Anterior cingulate cortex (tissue), 58 donors: ENCODE results near the gene COL4A3.
A peak's percentile ranks its signal among the peaks of the same experiment; 100 is the strongest.
"Not testable (repeated sequence)": the region's sequence is repeated elsewhere in the genome, so short reads cannot be mapped to it uniquely, and the experiment has no call there.

Source experiments
- DNase-seq, 58 donors: peaks; one replicate each; lab custom pipeline; 2025; lab: John Stamatoyannopoulos, UW

Gene COL4A3

DNA sequence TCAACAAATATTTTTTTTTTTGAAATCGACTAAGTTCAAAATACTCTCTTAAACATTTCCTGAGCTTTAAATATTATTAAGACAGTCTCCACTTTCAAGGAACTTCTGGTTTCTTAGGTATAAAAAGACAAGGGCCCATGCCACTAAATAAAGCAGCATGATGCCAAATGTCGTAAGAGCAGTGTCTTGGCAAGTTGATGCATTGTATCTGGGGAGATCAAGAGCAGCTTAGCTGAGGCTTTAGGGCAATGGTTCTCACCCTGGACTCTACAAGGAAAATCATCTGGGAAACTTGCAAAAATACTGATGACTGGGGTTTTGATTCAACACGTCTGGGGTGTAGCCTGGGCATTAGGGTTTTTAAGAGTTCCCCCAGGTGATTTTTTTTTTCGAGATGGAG lies 41.3 kb downstream of the COL4A3 start:
- DNase-seq: no peak

DNA sequence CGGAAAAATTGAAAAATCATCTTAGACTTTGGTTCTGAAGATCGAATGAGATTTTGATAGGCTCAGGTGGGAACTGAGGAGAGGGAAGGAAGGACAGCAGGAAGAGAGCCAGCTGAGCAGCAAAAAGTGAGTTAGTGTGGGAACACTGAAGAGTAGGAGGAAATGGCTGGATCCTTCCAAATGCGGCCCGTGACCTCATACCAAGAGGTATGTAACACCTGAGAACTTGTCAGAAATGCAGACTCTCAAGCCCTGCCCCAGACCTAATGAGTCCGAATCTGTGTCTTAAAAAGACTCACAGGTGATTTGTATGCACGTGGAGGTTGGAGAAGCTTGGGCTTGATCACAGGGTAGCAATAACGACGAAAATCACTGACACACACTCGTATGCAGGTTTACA lies 42.0 kb downstream of the COL4A3 start:
- DNase-seq: no peak

DNA sequence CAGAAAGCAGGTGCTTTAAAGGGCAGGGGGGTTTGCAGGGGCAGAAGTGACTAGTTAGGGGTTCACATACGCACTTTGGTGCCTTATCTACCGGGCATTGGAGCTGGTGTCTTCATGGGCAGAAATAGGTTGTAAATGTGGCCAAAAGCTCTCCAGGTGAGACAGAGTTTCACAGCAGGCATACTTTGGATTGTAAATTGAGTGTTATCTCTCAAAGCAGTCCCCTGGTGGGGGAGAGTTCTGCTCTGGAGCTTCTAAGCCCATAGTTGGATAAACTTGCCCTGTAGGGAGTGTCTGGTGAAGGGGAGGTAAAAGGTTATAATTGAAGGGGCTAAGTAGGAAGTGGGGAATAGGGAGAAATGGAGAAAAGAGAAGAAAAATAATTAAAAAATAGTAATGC lies 43.1 kb downstream of the COL4A3 start:
- no peak for DNase-seq

DNA sequence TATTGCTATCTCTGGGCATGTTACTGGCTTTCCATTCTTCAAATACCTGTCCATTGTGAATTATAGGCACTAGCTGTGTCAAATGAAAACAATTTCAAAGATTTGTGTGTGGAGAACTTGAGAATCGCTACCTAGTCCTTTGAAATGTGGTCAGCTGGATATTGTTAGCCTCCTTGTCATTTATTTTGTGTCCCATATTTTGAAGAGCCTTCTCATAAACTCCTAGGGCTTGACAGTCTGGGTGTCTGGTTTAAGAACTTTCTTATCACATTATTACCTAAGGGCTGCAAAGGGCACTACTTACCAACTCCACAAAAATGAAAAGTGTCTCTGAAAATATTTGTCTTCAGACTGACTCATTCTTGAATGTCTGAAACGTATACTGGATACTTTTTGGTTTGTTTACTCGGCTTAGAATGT lies 50.2 kb downstream of the COL4A3 start:
- no peak for DNase-seq

DNA sequence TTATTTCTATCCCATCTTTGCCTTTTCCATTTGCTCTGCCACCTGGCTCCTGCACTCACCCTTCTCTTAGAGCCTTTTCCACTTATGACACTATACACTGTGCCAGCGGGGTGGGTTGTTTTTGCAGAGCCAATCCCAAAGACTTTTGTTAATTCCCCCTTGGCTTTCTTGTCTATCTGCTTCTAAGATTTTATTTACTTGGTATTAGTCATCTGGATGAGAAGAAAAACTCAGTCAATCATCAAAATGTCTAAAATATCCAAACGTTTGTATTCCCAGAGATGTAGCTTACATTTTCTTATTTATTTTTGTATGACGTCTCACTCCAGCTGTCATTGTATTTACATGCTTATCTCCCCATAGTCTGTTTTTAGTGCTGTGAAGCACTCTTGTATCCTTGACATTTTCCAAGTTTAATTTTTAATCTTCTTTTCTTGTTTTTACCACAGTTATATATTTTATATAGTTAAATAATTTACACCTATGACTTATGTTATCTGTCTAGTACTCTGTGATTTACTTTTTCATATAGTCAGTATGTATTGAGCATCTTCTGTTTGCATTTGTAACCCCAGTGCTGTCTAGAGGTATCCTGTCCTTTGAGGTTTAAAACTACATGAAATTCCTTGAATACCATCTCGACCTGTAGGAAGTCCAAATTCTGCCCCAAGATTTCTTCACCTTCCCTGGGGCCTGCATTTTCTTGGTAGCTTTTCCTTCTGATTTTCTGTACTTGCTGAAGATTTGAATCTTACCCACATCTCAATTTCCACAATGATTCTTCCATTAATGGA lies 55.1 kb downstream of the COL4A3 start:
- no peak for DNase-seq

DNA sequence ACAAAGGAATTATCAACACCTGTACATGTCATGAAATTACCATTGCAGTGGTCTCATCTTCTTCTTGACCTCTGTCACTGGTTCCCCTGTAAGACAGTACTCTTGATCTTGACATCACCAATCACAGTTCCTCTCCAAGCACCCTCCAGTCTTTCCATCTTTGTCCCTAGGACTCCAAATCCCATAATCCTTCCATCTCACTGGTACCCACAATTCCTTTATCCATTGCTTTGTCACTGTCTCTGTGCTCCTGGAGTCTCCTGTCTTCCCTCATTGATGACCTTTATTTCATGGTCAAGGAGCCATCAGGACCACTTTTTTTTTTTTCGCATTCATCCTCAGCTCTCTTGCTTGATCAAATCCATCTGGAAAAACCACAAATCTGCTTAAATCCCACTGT lies 56.7 kb downstream of the COL4A3 start:
- DNase-seq: no peak

DNA sequence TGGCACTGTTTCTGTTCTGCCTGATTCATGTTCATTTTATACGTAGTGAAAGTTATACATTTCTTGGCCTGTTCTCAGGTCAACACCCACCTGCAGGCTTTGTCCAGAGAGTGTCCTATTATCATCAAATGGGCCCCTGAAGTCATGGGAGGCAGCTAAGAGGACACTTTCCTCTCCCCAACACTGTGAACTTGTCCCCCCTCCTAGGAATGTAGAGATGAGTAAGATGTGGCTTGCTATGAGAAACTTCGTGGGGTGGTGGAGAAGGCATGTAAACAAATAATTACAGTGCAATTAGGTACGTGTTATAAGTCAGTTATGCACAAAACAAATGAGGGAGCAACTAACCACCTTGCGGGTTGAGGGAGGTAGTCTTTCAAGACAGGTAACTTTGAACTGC lies 57.9 kb downstream of the COL4A3 start:
- DNase-seq: no peak

DNA sequence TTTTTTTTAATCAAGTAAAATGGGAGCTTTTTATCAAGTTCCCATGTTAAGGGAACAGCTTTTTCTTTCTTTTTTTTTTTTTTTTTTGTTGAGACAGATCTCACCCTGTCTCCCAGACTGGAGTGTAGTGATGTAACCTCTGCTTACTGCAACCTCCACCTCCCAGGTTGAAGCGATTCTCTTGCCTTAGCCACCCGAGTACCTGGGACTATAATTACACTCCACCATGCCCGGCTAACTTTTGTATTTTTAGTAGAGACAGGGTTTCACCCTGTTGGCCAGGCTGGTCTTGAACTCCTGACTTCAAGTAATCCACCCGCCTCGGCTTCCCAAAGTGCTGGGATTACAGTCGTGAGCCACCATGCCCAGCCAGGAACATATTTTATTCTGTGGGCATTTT lies 61.2 kb downstream of the COL4A3 start:
- DNase-seq: not testable (repeated sequence)

DNA sequence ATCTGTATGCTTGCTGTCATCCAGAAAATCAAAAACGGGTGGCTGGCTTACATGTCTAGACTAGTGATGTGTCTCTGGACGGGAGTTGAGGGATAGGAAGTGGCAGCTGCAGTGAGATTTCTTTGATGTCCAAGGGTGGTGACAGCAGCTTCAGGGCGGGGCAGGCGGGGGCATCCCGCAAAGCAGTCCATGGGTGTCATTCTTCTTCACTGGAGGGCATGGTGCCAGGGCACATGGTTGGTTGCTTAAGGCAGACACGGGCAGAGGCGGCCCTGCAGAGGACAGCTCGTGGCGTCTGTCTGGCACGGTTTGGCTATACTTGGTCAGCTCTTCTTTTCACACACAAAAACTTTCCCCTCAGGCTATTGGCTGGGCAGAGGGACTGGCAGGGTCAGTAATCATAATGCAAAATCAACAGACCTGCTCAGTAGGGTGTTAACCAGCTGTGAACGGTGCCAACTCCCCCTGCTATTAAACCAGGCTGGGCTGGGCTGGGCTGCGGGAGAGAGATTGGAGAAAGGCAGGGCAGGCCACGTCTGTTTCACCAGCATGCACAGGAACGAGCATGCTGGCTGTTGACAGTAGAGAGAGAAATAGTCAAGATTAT lies 63.7 kb downstream of the COL4A3 start:
- peak in 38 of 58 donors; percentile 0 to 84 (median 15) for DNase-seq

DNA sequence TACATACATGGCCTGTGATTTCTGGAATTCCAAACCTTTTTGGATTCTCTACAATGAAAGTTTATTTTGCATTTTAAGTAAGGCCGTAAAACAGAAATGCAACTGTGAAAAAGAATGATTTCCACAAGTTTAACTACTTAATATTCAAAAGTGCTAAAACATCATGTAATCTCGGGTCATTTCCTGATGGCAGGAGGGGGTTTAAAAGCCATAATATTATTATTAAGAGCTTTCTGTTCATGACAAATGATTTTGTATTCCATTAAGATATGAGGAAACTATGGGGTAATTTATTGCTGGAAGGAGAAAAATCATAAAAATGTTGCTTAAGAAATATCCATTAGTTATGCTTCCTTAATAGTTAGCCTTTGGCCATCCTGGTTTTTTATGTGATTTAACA lies 65.7 kb downstream of the COL4A3 start:
- no peak for DNase-seq

DNA sequence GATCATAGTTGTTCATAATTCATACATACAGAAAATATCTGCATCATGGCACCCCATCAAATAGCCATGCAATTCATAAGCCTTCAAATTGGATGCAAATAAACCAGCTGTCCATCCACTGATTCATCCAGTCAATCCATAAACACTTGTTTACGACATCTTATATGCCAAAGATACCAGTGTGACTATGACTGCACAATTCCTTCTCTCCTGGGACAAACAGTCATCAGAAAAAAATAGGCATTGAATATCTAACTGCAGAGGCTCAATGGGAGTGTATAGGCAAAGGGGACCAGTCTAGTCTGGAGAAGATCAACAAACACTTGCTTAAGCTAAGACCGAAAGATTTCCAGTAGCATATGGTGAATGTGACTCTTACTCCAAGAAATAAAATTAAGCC lies 70.0 kb downstream of the COL4A3 start:
- no peak for DNase-seq

DNA sequence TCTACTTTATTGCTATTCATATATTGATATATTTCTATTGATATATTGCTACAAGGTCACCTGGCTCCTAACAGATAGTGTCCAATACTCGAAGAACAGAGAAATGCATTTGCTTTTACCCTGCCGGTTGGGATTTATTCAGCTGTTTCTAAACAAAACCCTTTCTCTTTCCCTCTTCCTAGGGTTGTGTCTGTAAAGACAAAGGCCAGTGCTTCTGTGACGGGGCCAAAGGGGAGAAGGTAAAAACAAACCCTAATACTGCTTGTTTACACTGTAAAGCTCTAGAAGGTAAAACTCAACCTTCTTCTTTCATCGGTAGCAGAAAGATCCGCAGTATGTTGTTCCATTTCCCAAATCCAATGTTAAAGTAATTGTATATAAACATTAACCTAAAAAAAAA lies 73.4 kb downstream of the COL4A3 start:
- DNase-seq: no peak

DNA sequence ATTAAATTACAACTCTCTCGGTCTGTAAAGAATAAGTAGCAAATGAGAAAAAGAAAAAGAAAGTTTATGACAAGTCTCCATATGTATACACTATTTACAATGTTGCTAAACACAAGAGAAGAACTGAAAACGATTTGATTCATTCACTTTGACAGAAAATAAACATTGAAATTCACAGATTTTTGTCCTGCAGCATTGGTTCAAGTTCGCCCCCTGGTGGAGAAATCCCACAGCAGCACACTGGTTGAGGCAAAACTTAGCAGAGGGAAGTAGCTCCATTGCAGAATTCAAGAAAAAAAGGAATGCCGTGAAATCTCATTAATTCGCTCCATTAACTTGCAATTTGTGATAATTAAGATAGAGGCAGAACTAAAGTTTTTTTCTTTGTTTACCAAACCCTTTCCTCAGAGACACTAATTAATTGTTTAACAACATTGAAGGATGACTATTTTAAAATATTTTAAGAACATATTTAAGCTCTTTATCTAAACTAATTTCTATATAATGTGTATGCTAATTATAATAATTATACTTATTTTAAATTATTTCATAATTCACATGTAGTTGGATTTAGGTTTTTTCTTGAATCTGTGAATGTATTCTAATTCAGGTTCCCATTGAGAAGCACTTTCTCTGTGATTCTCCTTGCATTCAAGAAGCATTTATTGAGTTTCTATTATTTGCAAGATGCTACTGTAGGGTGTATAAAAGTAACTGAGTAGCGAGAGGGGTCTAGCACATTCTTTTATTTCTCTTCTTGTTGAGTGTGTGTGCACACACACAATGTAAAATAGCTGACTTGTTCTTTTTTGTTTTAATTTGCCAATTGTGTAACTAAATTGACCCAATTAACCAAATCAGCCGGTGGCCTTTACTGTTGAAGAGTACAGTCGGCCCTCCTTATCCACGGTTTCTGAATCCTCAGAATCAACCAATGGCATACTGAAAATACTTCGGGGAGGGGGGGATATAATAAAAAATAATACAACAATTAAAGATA lies 74.1 kb downstream of the COL4A3 start:
- DNase-seq: peak in 54 of 58 donors; percentile 1 to 82 (median 29)

DNA sequence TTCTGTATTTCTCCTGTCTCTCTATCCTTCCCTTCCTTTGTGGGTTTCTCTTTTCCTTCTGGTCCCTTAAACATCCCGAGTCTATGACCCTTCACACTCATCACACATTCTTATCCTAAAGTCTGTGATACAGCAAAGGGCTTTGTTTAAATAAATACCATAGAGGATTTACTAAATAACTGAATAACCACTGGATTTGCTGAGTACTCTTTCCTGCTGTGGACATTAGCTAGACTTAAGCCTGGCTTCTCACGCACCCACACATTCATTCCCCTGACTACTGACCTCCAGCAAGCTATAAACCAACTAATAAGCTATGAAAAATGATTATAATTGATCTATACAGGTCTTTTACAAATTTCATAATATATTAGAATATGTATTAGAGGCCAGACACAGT lies 76.6 kb downstream of the COL4A3 start:
- DNase-seq: no peak

DNA sequence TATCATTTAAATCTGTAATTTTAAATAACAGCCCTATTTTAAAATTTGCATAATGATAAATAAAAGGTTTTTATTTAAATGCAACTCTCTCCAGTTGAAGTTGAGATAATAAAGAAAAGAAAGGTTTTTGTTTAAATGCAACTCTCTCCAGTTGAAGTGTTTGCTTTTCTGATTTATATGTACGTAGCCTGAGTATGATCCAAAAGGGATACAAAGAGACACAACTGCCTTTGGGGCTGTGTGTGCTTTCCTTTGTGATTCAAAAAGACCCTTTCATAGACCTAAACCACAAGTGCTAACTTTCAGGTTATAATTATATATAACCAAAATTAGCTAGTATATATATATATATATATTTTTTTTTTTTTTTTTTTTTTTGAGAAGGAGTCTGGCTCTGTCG lies 84.5 kb downstream of the COL4A3 start:
- DNase-seq: no peak

DNA sequence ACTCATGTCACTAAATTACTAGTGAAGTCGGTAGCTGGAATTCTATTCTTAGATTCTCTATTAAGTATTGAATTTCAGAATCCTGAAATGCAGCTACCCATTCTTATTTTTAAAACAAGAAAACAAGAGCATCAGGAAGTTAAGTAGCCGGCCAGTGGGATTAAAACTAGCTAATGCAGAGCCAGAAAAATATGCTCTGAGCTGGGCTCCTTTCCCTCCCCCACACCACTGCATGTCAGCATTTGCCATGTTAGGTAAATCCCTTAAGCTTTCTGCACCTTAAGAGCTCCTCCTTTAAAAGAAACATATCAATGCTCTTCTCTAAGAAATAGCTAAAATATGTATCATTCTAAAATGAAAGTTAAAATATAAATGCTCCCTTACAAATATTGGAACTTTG lies 88.4 kb downstream of the COL4A3 start:
- DNase-seq: no peak

DNA sequence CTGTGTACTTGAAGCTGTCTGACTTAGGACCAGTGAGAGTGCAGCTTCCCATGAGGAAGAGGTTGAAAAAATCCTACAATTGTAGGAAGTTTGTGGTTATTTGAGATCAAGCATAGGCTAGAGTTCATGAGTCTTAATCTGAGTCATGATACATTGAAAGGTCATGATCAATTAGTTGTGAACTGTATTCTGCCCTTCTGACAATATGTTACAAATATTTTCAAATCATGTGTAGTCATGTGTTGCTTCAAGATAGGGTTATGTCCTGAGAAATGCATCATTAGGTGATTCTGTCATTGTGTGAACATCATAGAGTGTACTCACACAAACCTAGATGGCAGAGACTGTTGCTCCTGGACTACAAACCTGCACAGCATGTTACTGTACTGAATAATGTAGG lies 92.2 kb downstream of the COL4A3 start:
- no peak for DNase-seq

DNA sequence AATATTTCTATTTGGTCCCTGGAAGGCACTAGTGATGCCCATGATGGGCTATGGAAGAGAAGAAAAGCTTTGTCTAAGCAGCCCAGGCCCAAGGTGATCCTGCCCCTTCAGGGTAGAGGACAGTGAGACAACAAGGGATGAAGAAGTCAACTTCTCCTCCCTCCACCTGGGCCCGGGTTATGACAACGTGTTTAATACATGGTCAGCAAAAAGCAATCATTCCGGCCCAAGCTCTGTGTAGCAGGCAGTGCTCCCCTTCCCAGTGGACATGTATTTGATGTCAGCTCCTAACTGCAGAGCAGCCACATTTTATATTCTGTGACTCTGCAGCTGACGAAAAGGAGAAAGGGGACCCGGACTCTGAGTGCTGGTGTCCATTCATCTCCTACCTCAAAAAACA lies 93.4 kb downstream of the COL4A3 start:
- no peak for DNase-seq

DNA sequence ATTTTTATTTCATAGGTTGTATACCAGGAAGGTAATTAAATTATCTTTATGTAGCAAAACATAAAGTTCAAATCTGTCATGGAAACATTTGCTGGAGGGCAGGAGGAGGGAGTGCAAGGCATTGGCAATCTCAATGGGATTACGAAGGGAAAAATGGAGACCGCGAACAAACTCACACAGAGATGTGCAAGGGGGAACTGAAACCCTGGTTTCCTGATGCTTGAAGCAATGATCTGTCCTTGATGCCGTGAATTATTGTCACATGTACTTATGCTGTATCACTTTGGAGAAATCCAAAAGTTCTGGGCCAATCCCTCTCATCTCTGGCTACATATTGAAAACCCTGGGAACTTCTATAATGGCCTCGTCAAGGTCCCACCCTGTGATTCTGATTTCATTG lies 95.6 kb downstream of the COL4A3 start:
- DNase-seq: no peak

DNA sequence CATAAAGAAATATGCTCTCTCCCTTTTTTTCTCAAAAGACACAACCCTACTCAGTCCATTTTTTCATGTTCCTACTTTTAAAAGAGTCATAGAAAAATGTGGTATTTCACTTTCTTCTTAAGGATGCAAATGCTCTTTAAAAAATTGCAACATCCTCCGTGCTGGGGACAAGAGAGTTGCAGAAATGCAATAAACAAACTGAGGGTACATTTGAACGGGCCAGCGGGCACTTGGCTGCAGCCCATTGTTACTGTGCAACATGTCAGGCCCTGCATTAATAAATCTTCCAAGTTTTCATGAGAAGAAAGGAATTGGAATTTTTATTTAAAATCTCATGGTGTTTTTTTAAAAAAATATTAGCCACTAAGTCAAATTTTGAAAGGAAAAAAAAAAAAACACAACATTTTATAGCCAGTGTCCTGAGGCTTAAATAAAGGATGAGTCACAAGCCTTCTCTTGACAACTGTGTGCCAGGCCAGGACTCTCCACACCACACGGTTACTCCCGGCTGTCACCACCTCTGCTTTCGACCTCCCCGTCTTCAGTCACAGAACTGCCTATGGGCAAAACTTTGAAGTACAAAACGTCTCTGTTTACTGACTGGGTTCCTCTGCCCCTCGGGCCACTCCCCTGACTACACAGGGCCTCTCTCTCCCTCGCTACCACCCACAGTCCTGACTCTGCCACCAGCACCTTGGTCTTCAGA lies 103.1 kb downstream of the COL4A3 start:
- peak in 3 of 58 donors; percentile 1 to 11 (median 6) for DNase-seq
